DMS114 treated with DMSO at 0.1 percent for 48 hours (cell line): ENCODE measurements around the gene GABRE.
"Not testable (repeated sequence)": the region's sequence is repeated elsewhere in the genome, so short reads cannot be mapped to it uniquely, and the experiment has no call there.

Experiments used
- DNase-seq: peaks from one replicate; lab custom pipeline; 2025; ENCODE audit not compliant: unreplicated experiment; lab: John Stamatoyannopoulos, UW

The GABRE gene

GRCh38 chrX:151970027-151970426 lies 4.4 kb downstream of the GABRE start:
- no peak for DNase-seq

- DNase-seq = no peak
Observed at GRCh38 chrX:151966236-151966635, 8.2 kb downstream of the GABRE start.

GRCh38 chrX:151962034-151962433 lies 12.4 kb downstream of the GABRE start:
- no peak for DNase-seq

GRCh38 chrX:151958101-151958500 lies 16.4 kb downstream of the GABRE start:
- no peak for DNase-seq

- DNase-seq = no peak
Observed at GRCh38 chrX:151954730-151955129, 19.7 kb downstream of the GABRE start.

- DNase-seq = no peak
Observed at GRCh38 chrX:151938172-151938571, 36.3 kb downstream of the GABRE start.

GRCh38 chrX:151935358-151935757 lies 39.1 kb downstream of the GABRE start:
- no peak for DNase-seq

- no peak for DNase-seq
Observed at GRCh38 chrX:151929126-151929525, 45.4 kb downstream of the GABRE start.

GRCh38 chrX:151923648-151924047 lies 50.8 kb downstream of the GABRE start:
- no peak for DNase-seq

- DNase-seq = no peak
Observed at GRCh38 chrX:151922692-151923091, 51.8 kb downstream of the GABRE start.

GRCh38 chrX:151921866-151922265 lies 52.6 kb downstream of the GABRE start:
- no peak for DNase-seq

- DNase-seq = no peak
Observed at GRCh38 chrX:151921292-151921691, 53.2 kb downstream of the GABRE start.

GRCh38 chrX:151920530-151920929 lies 53.9 kb downstream of the GABRE start:
- no peak for DNase-seq

- DNase-seq = no peak
Observed at GRCh38 chrX:151920101-151920500, 54.4 kb downstream of the GABRE start.

- DNase-seq = no peak
Observed at GRCh38 chrX:151919610-151920009, 54.9 kb downstream of the GABRE start.

- not testable (repeated sequence) for DNase-seq
Observed at GRCh38 chrX:151918736-151919135, 55.7 kb downstream of the GABRE start.

GRCh38 chrX:151912780-151913179 lies 61.7 kb downstream of the GABRE start, which contains the start of gene MAGEA4:
TSS of gene MAGEA4 (plus strand) at chrX:151912889. CDS start at chrX:151923665, 10,776 bp downstream.
- peak; percentile 10 for DNase-seq

- DNase-seq = no peak
Observed at GRCh38 chrX:151912221-151912620, 62.3 kb downstream of the GABRE start.

GRCh38 chrX:151904989-151905388 lies 69.5 kb downstream of the GABRE start:
- DNase-seq = no peak
